Occipital lobe (tissue), 3 donors: ENCODE results near the gene XPR1. TPM values are rescaled to one million over a fixed set of nuclear protein-coding genes. Genes with fewer than 3 reads are reported as not detected.

Source experiments
- DNase-seq: peaks from one replicate; lab custom pipeline; 2025; lab: John Stamatoyannopoulos, UW
- small RNA-seq: library from RNA; depleted of rRNA; stranded (forward); fragments of <200 nt; gene quantifications from one replicate; pipeline ENCODE3, GENCODE V24; 2014
- total RNA-seq: library from RNA; depleted of rRNA; stranded (reverse); fragments of >200 nt; gene quantifications from one replicate; pipeline ENCODE4 v1.2.3, GENCODE V29; 2014

Gene XPR1
- total RNA-seq, 1 donor from 2014 or later: 370 TPM

- DNase-seq: no peak
These were observed 297.6 kb downstream of the XPR1 start for GRCh38 chr1:180929389-180929788.

- DNase-seq: no peak
These were observed 298.9 kb downstream of the XPR1 start for GRCh38 chr1:180930687-180931086.

- no peak for DNase-seq
These were observed 299.7 kb downstream of the XPR1 start for GRCh38 chr1:180931529-180931928.

- DNase-seq: no peak
These were observed 300.6 kb downstream of the XPR1 start for GRCh38 chr1:180932378-180932777.

GRCh38 chr1:180933141-180933540 lies 301.3 kb downstream of the XPR1 start:
- DNase-seq: no peak

- DNase-seq: no peak
These were observed 302.7 kb downstream of the XPR1 start for GRCh38 chr1:180934563-180934962.

- no peak for DNase-seq
These were observed 303.7 kb downstream of the XPR1 start for GRCh38 chr1:180935326-180936109.

GRCh38 chr1:180936110-180937011 lies 304.5 kb downstream of the XPR1 start:
- DNase-seq: no peak

GRCh38 chr1:180937012-180937372 lies 305.2 kb downstream of the XPR1 start:
- DNase-seq: no peak

- peak; percentile 46 for DNase-seq
These were observed 305.9 kb downstream of the XPR1 start for GRCh38 chr1:180937624-180938225.

- DNase-seq: no peak
These were observed 307.4 kb downstream of the XPR1 start for GRCh38 chr1:180939073-180939710.

GRCh38 chr1:180939711-180940103 lies 307.9 kb downstream of the XPR1 start:
- DNase-seq: no peak

Small RNAs within 50 kb of the gene (small RNA-seq; reads per million reads assigned to genes)
- gene RF00026: not detected

Other genes starting within 250 kb of the XPR1 start
- 52.6 TPM for gene ACBD6, start 129.4 kb upstream of the XPR1 start, total RNA-seq
- gene OVAAL, start 73.1 kb upstream of the XPR1 start, total RNA-seq: not detected